ENCODE measurements around the gene ALG9.

DNA sequence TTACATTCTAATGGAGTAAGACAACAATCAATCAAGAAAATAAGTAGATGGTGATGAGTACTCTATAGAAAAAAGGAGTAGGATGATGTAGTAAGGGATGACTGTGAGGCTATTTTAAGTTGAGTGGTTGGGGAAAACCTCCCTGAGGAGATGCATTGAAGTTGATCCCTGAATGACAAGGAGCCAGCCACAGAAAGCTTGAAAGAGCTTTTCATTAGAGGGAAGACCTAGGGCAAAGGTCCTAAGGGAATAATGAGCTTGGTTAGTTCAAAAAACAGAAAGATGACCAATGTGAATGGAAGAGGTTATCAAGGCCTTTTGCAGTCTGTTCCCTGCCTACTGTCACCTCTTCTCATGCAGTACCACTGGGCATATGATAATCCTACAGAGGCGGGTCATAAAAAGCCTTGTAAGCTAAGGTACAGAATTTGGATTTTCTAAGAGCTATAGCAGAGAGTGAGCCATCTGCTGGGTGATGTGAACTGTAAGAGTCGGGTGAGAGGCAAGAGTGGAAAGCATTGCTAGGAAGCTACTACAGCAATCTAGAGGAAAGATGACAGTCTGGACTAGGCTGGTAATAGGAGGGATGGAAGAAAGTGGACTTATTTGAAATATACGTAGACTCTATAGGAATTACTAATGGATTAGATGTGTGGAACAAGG is 108.3 kb downstream of the ALG9 start:
- TF ChIP-seq POLR2A (IDR thresholded peaks at IDR 0.05) (no peak), EP300 (IDR thresholded peaks at IDR 0.05) (no peak)
- TF ChIP-seq, protein P1, sequence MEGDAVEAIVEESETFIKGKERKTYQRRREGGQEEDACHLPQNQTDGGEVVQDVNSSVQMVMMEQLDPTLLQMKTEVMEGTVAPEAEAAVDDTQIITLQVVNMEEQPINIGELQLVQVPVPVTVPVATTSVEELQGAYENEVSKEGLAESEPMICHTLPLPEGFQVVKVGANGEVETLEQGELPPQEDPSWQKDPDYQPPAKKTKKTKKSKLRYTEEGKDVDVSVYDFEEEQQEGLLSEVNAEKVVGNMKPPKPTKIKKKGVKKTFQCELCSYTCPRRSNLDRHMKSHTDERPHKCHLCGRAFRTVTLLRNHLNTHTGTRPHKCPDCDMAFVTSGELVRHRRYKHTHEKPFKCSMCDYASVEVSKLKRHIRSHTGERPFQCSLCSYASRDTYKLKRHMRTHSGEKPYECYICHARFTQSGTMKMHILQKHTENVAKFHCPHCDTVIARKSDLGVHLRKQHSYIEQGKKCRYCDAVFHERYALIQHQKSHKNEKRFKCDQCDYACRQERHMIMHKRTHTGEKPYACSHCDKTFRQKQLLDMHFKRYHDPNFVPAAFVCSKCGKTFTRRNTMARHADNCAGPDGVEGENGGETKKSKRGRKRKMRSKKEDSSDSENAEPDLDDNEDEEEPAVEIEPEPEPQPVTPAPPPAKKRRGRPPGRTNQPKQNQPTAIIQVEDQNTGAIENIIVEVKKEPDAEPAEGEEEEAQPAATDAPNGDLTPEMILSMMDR (IDR thresholded peaks at IDR 0.05) = no peak

All from tibial nerve (tissue), 4 donors.